ENCODE data around the gene ZNF106.

GRCh38 chr15:42375252-42375651 is 115.7 kb downstream of the ZNF106 start:
- TF ChIP-seq, protein P1, sequence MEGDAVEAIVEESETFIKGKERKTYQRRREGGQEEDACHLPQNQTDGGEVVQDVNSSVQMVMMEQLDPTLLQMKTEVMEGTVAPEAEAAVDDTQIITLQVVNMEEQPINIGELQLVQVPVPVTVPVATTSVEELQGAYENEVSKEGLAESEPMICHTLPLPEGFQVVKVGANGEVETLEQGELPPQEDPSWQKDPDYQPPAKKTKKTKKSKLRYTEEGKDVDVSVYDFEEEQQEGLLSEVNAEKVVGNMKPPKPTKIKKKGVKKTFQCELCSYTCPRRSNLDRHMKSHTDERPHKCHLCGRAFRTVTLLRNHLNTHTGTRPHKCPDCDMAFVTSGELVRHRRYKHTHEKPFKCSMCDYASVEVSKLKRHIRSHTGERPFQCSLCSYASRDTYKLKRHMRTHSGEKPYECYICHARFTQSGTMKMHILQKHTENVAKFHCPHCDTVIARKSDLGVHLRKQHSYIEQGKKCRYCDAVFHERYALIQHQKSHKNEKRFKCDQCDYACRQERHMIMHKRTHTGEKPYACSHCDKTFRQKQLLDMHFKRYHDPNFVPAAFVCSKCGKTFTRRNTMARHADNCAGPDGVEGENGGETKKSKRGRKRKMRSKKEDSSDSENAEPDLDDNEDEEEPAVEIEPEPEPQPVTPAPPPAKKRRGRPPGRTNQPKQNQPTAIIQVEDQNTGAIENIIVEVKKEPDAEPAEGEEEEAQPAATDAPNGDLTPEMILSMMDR (IDR thresholded peaks at IDR 0.05 in 4 of 5, conservative IDR thresholded peaks at IDR 0.05 in 1 of 5) = no peak
- TF ChIP-seq POLR2A (IDR thresholded peaks at IDR 0.05) = no peak
